Measurements from ENCODE around the gene SCN5A. TPM values are rescaled to one million over a fixed set of nuclear protein-coding genes. Genes with fewer than 3 reads are reported as not detected.

SCN5A gene
- total and polyA plus RNA-seq, 2 of the 8 experiments (the other 6 are each of a cell fraction or from before 2014, with no cell fraction given), result 4.8 to 11.4 TPM

DNA sequence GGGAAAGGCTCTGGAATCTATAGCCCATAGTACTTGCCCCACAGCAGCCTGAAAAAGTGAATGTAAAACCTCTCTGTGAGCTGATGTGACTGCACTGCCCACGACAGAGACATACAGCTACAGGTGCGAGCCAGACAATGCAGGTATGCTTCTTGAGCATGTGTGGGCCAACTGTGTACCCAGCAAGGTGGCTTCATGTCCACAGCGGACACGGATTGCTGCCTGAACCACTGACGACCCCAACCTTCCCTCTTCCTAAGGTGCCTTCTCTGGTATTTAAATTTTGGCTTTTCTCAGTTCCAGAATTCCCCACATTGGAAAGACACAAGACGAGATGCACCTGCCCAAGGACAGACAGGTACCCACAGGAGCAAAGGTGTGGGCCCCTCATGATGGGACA is 65.8 kb downstream of the SCN5A start (continued):
- TF ChIP-seq, protein P1, sequence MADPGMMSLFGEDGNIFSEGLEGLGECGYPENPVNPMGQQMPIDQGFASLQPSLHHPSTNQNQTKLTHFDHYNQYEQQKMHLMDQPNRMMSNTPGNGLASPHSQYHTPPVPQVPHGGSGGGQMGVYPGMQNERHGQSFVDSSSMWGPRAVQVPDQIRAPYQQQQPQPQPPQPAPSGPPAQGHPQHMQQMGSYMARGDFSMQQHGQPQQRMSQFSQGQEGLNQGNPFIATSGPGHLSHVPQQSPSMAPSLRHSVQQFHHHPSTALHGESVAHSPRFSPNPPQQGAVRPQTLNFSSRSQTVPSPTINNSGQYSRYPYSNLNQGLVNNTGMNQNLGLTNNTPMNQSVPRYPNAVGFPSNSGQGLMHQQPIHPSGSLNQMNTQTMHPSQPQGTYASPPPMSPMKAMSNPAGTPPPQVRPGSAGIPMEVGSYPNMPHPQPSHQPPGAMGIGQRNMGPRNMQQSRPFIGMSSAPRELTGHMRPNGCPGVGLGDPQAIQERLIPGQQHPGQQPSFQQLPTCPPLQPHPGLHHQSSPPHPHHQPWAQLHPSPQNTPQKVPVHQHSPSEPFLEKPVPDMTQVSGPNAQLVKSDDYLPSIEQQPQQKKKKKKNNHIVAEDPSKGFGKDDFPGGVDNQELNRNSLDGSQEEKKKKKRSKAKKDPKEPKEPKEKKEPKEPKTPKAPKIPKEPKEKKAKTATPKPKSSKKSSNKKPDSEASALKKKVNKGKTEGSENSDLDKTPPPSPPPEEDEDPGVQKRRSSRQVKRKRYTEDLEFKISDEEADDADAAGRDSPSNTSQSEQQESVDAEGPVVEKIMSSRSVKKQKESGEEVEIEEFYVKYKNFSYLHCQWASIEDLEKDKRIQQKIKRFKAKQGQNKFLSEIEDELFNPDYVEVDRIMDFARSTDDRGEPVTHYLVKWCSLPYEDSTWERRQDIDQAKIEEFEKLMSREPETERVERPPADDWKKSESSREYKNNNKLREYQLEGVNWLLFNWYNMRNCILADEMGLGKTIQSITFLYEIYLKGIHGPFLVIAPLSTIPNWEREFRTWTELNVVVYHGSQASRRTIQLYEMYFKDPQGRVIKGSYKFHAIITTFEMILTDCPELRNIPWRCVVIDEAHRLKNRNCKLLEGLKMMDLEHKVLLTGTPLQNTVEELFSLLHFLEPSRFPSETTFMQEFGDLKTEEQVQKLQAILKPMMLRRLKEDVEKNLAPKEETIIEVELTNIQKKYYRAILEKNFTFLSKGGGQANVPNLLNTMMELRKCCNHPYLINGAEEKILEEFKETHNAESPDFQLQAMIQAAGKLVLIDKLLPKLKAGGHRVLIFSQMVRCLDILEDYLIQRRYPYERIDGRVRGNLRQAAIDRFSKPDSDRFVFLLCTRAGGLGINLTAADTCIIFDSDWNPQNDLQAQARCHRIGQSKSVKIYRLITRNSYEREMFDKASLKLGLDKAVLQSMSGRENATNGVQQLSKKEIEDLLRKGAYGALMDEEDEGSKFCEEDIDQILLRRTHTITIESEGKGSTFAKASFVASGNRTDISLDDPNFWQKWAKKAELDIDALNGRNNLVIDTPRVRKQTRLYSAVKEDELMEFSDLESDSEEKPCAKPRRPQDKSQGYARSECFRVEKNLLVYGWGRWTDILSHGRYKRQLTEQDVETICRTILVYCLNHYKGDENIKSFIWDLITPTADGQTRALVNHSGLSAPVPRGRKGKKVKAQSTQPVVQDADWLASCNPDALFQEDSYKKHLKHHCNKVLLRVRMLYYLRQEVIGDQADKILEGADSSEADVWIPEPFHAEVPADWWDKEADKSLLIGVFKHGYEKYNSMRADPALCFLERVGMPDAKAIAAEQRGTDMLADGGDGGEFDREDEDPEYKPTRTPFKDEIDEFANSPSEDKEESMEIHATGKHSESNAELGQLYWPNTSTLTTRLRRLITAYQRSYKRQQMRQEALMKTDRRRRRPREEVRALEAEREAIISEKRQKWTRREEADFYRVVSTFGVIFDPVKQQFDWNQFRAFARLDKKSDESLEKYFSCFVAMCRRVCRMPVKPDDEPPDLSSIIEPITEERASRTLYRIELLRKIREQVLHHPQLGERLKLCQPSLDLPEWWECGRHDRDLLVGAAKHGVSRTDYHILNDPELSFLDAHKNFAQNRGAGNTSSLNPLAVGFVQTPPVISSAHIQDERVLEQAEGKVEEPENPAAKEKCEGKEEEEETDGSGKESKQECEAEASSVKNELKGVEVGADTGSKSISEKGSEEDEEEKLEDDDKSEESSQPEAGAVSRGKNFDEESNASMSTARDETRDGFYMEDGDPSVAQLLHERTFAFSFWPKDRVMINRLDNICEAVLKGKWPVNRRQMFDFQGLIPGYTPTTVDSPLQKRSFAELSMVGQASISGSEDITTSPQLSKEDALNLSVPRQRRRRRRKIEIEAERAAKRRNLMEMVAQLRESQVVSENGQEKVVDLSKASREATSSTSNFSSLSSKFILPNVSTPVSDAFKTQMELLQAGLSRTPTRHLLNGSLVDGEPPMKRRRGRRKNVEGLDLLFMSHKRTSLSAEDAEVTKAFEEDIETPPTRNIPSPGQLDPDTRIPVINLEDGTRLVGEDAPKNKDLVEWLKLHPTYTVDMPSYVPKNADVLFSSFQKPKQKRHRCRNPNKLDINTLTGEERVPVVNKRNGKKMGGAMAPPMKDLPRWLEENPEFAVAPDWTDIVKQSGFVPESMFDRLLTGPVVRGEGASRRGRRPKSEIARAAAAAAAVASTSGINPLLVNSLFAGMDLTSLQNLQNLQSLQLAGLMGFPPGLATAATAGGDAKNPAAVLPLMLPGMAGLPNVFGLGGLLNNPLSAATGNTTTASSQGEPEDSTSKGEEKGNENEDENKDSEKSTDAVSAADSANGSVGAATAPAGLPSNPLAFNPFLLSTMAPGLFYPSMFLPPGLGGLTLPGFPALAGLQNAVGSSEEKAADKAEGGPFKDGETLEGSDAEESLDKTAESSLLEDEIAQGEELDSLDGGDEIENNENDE (IDR thresholded peaks at IDR 0.05; ENCODE audit: insufficient replicate concordance, low read length), result no peak
- TF ChIP-seq KDM4A (IDR thresholded peaks at IDR 0.05; ENCODE audit: low read depth, low read length, severe bottlenecking) (no peak), SRF (IDR thresholded peaks at IDR 0.05; ENCODE audit: low read depth, low read length) (no peak), POLR2AphosphoS5 (IDR thresholded peaks at IDR 0.05; ENCODE audit: low read depth, low read length) (no peak), MAFK (IDR thresholded peaks at IDR 0.05; ENCODE audit: low read depth, low read length) (no peak), TBP (IDR thresholded peaks at IDR 0.05; ENCODE audit: low read depth, low read length) (no peak), SUZ12 (IDR thresholded peaks at IDR 0.05; ENCODE audit: low read length) (no peak), CHD2 (IDR thresholded peaks at IDR 0.05; ENCODE audit: low read length) (no peak), SIN3A (conservative IDR thresholded peaks at IDR 0.05 in 1 of 2, IDR thresholded peaks at IDR 0.05 in 1 of 2; ENCODE audit: low read depth in 1 of 2, low read length in 2 of 2) (no peak), NRF1 (IDR thresholded peaks at IDR 0.05; ENCODE audit: low read depth, low read length) (no peak), CTBP2 (IDR thresholded peaks at IDR 0.05; ENCODE audit: borderline replicate concordance, insufficient read depth, insufficient read length, low read length) (no peak)
- TF ChIP-seq, protein P2, sequence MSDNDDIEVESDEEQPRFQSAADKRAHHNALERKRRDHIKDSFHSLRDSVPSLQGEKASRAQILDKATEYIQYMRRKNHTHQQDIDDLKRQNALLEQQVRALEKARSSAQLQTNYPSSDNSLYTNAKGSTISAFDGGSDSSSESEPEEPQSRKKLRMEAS (IDR thresholded peaks at IDR 0.05), result no peak
